GM18526 (cell line): ENCODE results near the gene CADM4.
A peak's percentile ranks its signal among the peaks of the same experiment; 100 is the strongest.

Experiments used
- POLR2A ChIP-seq: IDR thresholded peaks from 3 replicates; pipeline ENCODE4 v1.6.1; 2011; ENCODE audit not compliant: insufficient read length; ENCODE audit errors: extremely low read depth

Gene CADM4

GRCh38 chr19:43606569-43607229 lies 33.0 kb downstream of the CADM4 start:
- no peak for TF ChIP-seq POLR2A

- no peak for TF ChIP-seq POLR2A
These were observed 33.6 kb downstream of the CADM4 start for GRCh38 chr19:43605875-43606568.

- TF ChIP-seq POLR2A = no peak
These were observed 39.9 kb downstream of the CADM4 start for GRCh38 chr19:43599635-43600295.

GRCh38 chr19:43598445-43599240 lies 41.0 kb downstream of the CADM4 start:
- no peak for TF ChIP-seq POLR2A

GRCh38 chr19:43597876-43598275 lies 41.8 kb downstream of the CADM4 start:
- TF ChIP-seq POLR2A = no peak

- TF ChIP-seq POLR2A = no peak
These were observed 42.7 kb downstream of the CADM4 start for GRCh38 chr19:43596842-43597461.

- peak; percentile 68 for TF ChIP-seq POLR2A
These were observed 43.4 kb downstream of the CADM4 start, which contains the start of the genes IRGQ and ZNF576 for GRCh38 chr19:43595999-43596841. Gene IRGQ, minus strand, starts transcription at chr19:43596134. Its CDS starts 796 bp downstream, at chr19:43595338. Gene ZNF576, plus strand, starts transcription at chr19:43596595. Its CDS starts 514 bp downstream, at chr19:43597109.

GRCh38 chr19:43595605-43595998 lies 44.0 kb downstream of the CADM4 start:
- TF ChIP-seq POLR2A = no peak

GRCh38 chr19:43594710-43595604 lies 44.7 kb downstream of the CADM4 start:
- peak; percentile 15 for TF ChIP-seq POLR2A

- no peak for TF ChIP-seq POLR2A
These were observed 45.5 kb downstream of the CADM4 start for GRCh38 chr19:43594081-43594697.

- no peak for TF ChIP-seq POLR2A
These were observed 46.8 kb downstream of the CADM4 start for GRCh38 chr19:43592800-43593350.
